ENCODE data around the gene TFCP2L1.

The TFCP2L1 gene

GRCh38 chr2:121186261-121186660, 98.7 kb downstream of the TFCP2L1 start:
- H2BK5ac ChIP-seq (ENCODE audit: low read length) = peak overlapping the region; percentile 27
- no peak for DNase-seq (ENCODE audit: low spot score)

GRCh38 chr2:121185571-121186074, 99.4 kb downstream of the TFCP2L1 start:
- Histone ChIP-seq H4K91ac (ENCODE audit: low read depth, low read length, poor library complexity) (no peak overlapping the region), H3K9me3 (replicated peaks in 1 of 2; ENCODE audit: control insufficient read depth in 2 of 2, insufficient read depth in 1 of 2, low read depth in 1 of 2, low read length in 2 of 2) (no peaks in the 10 kb centered on the region), H3K79me1 (ENCODE audit: low read depth, low read length) (no peaks in the 10 kb centered on the region), H3K4me3 (ENCODE audit: low read length in 2 of 2) (no peak overlapping the region), H2BK12ac (ENCODE audit: low read length) (no peak overlapping the region), H3K36me3 (replicated peaks in 1 of 2; ENCODE audit: control insufficient read depth in 2 of 2, insufficient read depth in 2 of 2, low read length in 2 of 2) (no peaks in the 10 kb centered on the region), H3K27me3 (ENCODE audit: control insufficient read depth in 3 of 3, insufficient read depth in 3 of 3, low read depth in 1 of 3, low read length in 3 of 3) (no peaks in the 10 kb centered on the region), H2BK15ac (ENCODE audit: low read length) (no peak overlapping the region), H3K4me1 (ENCODE audit: control insufficient read depth in 2 of 2, insufficient read depth in 1 of 2, low read depth in 1 of 2, low read length in 2 of 2) (peaks cover 0 to 11% of the 10 kb centered on the region in 2 donors), H3K27ac (replicated peaks; ENCODE audit: low read length) (no peak overlapping the region), H2BK5ac (ENCODE audit: low read length) (peak overlapping the region; percentile 27), H3K18ac (ENCODE audit: low read length) (peak overlapping the region; percentile 67), H3K23ac (ENCODE audit: low read depth, low read length, poor library complexity) (no peak overlapping the region), H2AK5ac (ENCODE audit: low read depth, low read length) (peak overlapping the region; percentile 51), H3K4me2 (ENCODE audit: insufficient read depth, low read length, poor library complexity, severe bottlenecking) (no peak overlapping the region), H4K8ac (ENCODE audit: low read depth, low read length) (no peak overlapping the region), H2BK120ac (ENCODE audit: low read depth, low read length) (no peak overlapping the region), H3K4ac (ENCODE audit: low read length) (no peak overlapping the region), H3K9ac (ENCODE audit: low read depth, low read length, poor library complexity) (no peak overlapping the region), H2AFZ (ENCODE audit: low read length) (no peak overlapping the region), H3K14ac (ENCODE audit: low read length) (peak overlapping the region; percentile 73)
- no CpG with 5 or more reads among the region's 5 CpGs for WGBS, 2 donors (ENCODE audit: extremely low coverage in 2 of 2, insufficient read length in 2 of 2, insufficient replicate concordance in 1 of 2)
- DNase-seq (ENCODE audit: low spot score) = no peak

More at GRCh38 chr2:121186261-121186660, 98.7 kb downstream of the TFCP2L1 start:
- H3K4ac ChIP-seq (ENCODE audit: low read length) = no peak overlapping the region
- H3K27ac ChIP-seq (replicated peaks; ENCODE audit: low read length) = no peak overlapping the region
- no peaks in the 10 kb centered on the region for H3K36me3 ChIP-seq (replicated peaks in 1 of 2; ENCODE audit: control insufficient read depth in 2 of 2, insufficient read depth in 2 of 2, low read length in 2 of 2)
- no peak overlapping the region for H2BK15ac ChIP-seq (ENCODE audit: low read length)
- no peak overlapping the region for H3K4me2 ChIP-seq (ENCODE audit: insufficient read depth, low read length, poor library complexity, severe bottlenecking)
- no peak overlapping the region for H4K8ac ChIP-seq (ENCODE audit: low read depth, low read length)
- no peak overlapping the region for H4K91ac ChIP-seq (ENCODE audit: low read depth, low read length, poor library complexity)
- no peaks in the 10 kb centered on the region for H3K27me3 ChIP-seq (ENCODE audit: control insufficient read depth in 3 of 3, insufficient read depth in 3 of 3, low read depth in 1 of 3, low read length in 3 of 3)
- peak overlapping the region; percentile 51 for H2AK5ac ChIP-seq (ENCODE audit: low read depth, low read length)
- no peak overlapping the region for H2BK120ac ChIP-seq (ENCODE audit: low read depth, low read length)
- peak overlapping the region; percentile 81 for H3K18ac ChIP-seq (ENCODE audit: low read length)
- H3K4me3 ChIP-seq (ENCODE audit: low read length in 2 of 2) = no peak overlapping the region
- H3K79me1 ChIP-seq (ENCODE audit: low read depth, low read length) = no peaks in the 10 kb centered on the region
- H3K14ac ChIP-seq (ENCODE audit: low read length) = no peak overlapping the region
- H3K9me3 ChIP-seq (replicated peaks in 1 of 2; ENCODE audit: control insufficient read depth in 2 of 2, insufficient read depth in 1 of 2, low read depth in 1 of 2, low read length in 2 of 2) = no peaks in the 10 kb centered on the region
- no peak overlapping the region for H2AFZ ChIP-seq (ENCODE audit: low read length)
- H3K9ac ChIP-seq (ENCODE audit: low read depth, low read length, poor library complexity) = no peak overlapping the region
- H3K4me1 ChIP-seq (ENCODE audit: control insufficient read depth in 2 of 2, insufficient read depth in 1 of 2, low read depth in 1 of 2, low read length in 2 of 2) = peaks cover 0 to 11% of the 10 kb centered on the region in 2 donors
- no CpG with 5 or more reads among the region's 9 CpGs for WGBS, 2 donors (ENCODE audit: extremely low coverage in 2 of 2, insufficient read length in 2 of 2, insufficient replicate concordance in 1 of 2)
- no peak overlapping the region for H3K23ac ChIP-seq (ENCODE audit: low read depth, low read length, poor library complexity)
- no peak overlapping the region for H2BK12ac ChIP-seq (ENCODE audit: low read length)

GRCh38 chr2:121185111-121185510, 99.9 kb downstream of the TFCP2L1 start:
- H3K4me1 ChIP-seq (ENCODE audit: control insufficient read depth in 2 of 2, insufficient read depth in 1 of 2, low read depth in 1 of 2, low read length in 2 of 2) = peaks cover 0 to 11% of the 10 kb centered on the region in 2 donors
- no peak overlapping the region for H2AK5ac ChIP-seq (ENCODE audit: low read depth, low read length)
- H3K9me3 ChIP-seq (replicated peaks in 1 of 2; ENCODE audit: control insufficient read depth in 2 of 2, insufficient read depth in 1 of 2, low read depth in 1 of 2, low read length in 2 of 2) = no peaks in the 10 kb centered on the region
- no peak overlapping the region for H2BK12ac ChIP-seq (ENCODE audit: low read length)
- no CpG with 5 or more reads among the region's 10 CpGs for WGBS, 2 donors (ENCODE audit: extremely low coverage in 2 of 2, insufficient read length in 2 of 2, insufficient replicate concordance in 1 of 2)
- H3K27ac ChIP-seq (replicated peaks; ENCODE audit: low read length) = no peak overlapping the region
- H4K91ac ChIP-seq (ENCODE audit: low read depth, low read length, poor library complexity) = no peak overlapping the region
- no peak for DNase-seq (ENCODE audit: low spot score)
- no peak overlapping the region for H2BK15ac ChIP-seq (ENCODE audit: low read length)
- no peak overlapping the region for H3K4me2 ChIP-seq (ENCODE audit: insufficient read depth, low read length, poor library complexity, severe bottlenecking)
- H3K4me3 ChIP-seq (ENCODE audit: low read length in 2 of 2) = no peak overlapping the region
- no peak overlapping the region for H3K23ac ChIP-seq (ENCODE audit: low read depth, low read length, poor library complexity)
- no peak overlapping the region for H3K18ac ChIP-seq (ENCODE audit: low read length)
- H3K4ac ChIP-seq (ENCODE audit: low read length) = no peak overlapping the region
- H2BK5ac ChIP-seq (ENCODE audit: low read length) = no peak overlapping the region
- no peaks in the 10 kb centered on the region for H3K36me3 ChIP-seq (replicated peaks in 1 of 2; ENCODE audit: control insufficient read depth in 2 of 2, insufficient read depth in 2 of 2, low read length in 2 of 2)
- no peaks in the 10 kb centered on the region for H3K27me3 ChIP-seq (ENCODE audit: control insufficient read depth in 3 of 3, insufficient read depth in 3 of 3, low read depth in 1 of 3, low read length in 3 of 3)
- no peak overlapping the region for H4K8ac ChIP-seq (ENCODE audit: low read depth, low read length)
- H3K79me1 ChIP-seq (ENCODE audit: low read depth, low read length) = no peaks in the 10 kb centered on the region
- no peak overlapping the region for H3K9ac ChIP-seq (ENCODE audit: low read depth, low read length, poor library complexity)
- no peak overlapping the region for H3K14ac ChIP-seq (ENCODE audit: low read length)
- H2BK120ac ChIP-seq (ENCODE audit: low read depth, low read length) = no peak overlapping the region
- no peak overlapping the region for H2AFZ ChIP-seq (ENCODE audit: low read length)

- H3K4me1 ChIP-seq (ENCODE audit: control insufficient read depth in 2 of 2, insufficient read depth in 1 of 2, low read depth in 1 of 2, low read length in 2 of 2) = peaks cover 0 to 11% of the 10 kb centered on the region in 2 donors
- H2AFZ ChIP-seq (ENCODE audit: low read length) = no peak overlapping the region
- WGBS, 2 donors (ENCODE audit: extremely low coverage in 2 of 2, insufficient read length in 2 of 2, insufficient replicate concordance in 1 of 2) = no CpG with 5 or more reads among the region's 7 CpGs
- H3K9me3 ChIP-seq (replicated peaks in 1 of 2; ENCODE audit: control insufficient read depth in 2 of 2, insufficient read depth in 1 of 2, low read depth in 1 of 2, low read length in 2 of 2) = no peaks in the 10 kb centered on the region
- peak overlapping the region; percentile 61 for H3K14ac ChIP-seq (ENCODE audit: low read length)
- no peaks in the 10 kb centered on the region for H3K79me1 ChIP-seq (ENCODE audit: low read depth, low read length)
- H3K23ac ChIP-seq (ENCODE audit: low read depth, low read length, poor library complexity) = no peak overlapping the region
- no peak overlapping the region for H3K4ac ChIP-seq (ENCODE audit: low read length)
- H2BK5ac ChIP-seq (ENCODE audit: low read length) = no peak overlapping the region
- H4K8ac ChIP-seq (ENCODE audit: low read depth, low read length) = no peak overlapping the region
- no peak overlapping the region for H3K9ac ChIP-seq (ENCODE audit: low read depth, low read length, poor library complexity)
- no peak overlapping the region for H4K91ac ChIP-seq (ENCODE audit: low read depth, low read length, poor library complexity)
- no peaks in the 10 kb centered on the region for H3K36me3 ChIP-seq (replicated peaks in 1 of 2; ENCODE audit: control insufficient read depth in 2 of 2, insufficient read depth in 2 of 2, low read length in 2 of 2)
- no peak overlapping the region for H3K27ac ChIP-seq (replicated peaks; ENCODE audit: low read length)
- H2BK120ac ChIP-seq (ENCODE audit: low read depth, low read length) = no peak overlapping the region
- no peak overlapping the region for H3K4me3 ChIP-seq (ENCODE audit: low read length in 2 of 2)
- H2BK12ac ChIP-seq (ENCODE audit: low read length) = no peak overlapping the region
- H2AK5ac ChIP-seq (ENCODE audit: low read depth, low read length) = no peak overlapping the region
- H3K4me2 ChIP-seq (ENCODE audit: insufficient read depth, low read length, poor library complexity, severe bottlenecking) = no peak overlapping the region
- no peak for DNase-seq (ENCODE audit: low spot score)
- no peak overlapping the region for H3K18ac ChIP-seq (ENCODE audit: low read length)
- no peaks in the 10 kb centered on the region for H3K27me3 ChIP-seq (ENCODE audit: control insufficient read depth in 3 of 3, insufficient read depth in 3 of 3, low read depth in 1 of 3, low read length in 3 of 3)
- no peak overlapping the region for H2BK15ac ChIP-seq (ENCODE audit: low read length)
Observed at GRCh38 chr2:121184248-121184862, 100.6 kb downstream of the TFCP2L1 start.

All from neuronal stem cell (in vitro differentiated cells).